HCT116 (cell line): ENCODE data around the gene PCBP3.

Experiments
- ATF3 ChIP-seq: IDR thresholded peaks from 2 replicates; pipeline ENCODE4 v1.6.1; 2012
- CBX3 ChIP-seq: IDR thresholded peaks from 2 replicates; pipeline ENCODE4 v1.6.1; 2012; ENCODE audit warnings: low read depth
- EZH2phosphoT487 ChIP-seq: fragments of 200-600 bp; IDR thresholded peaks from 2 replicates; pipeline ENCODE4 v1.6.1; 2018; ENCODE audit warnings: antibody characterized with exemption, borderline replicate concordance
- POLR2A ChIP-seq: IDR thresholded peaks from 2 replicates; pipeline ENCODE4 v1.7.0; 2011; ENCODE audit warnings: borderline replicate concordance; ENCODE audit not compliant: insufficient read depth, insufficient read length; ENCODE audit errors: extremely low read depth
- POLR2AphosphoS5 ChIP-seq: IDR thresholded peaks from 2 replicates; pipeline ENCODE4 v1.6.1; 2011; ENCODE audit warnings: mild to moderate bottlenecking, low read depth, low read length, moderate library complexity
- REST ChIP-seq: IDR thresholded peaks from 2 replicates; pipeline ENCODE4 v1.6.1; 2012; ENCODE audit warnings: low read depth
- SP1 ChIP-seq: IDR thresholded peaks from 2 replicates; pipeline ENCODE4 v1.6.1; 2012; ENCODE audit warnings: low read depth
- YY1 ChIP-seq: IDR thresholded peaks from 2 replicates; pipeline ENCODE4 v1.6.1; 2011; ENCODE audit warnings: low read length, low read depth, moderate library complexity, mild to moderate bottlenecking; ENCODE audit not compliant: insufficient replicate concordance; ENCODE audit errors: extremely low read depth
- ZBTB33 ChIP-seq: IDR thresholded peaks from 2 replicates; pipeline ENCODE4 v1.6.1; 2011; ENCODE audit warnings: mild to moderate bottlenecking, low read length, moderate library complexity; ENCODE audit not compliant: insufficient replicate concordance; ENCODE audit errors: extremely low read depth
- ZFX ChIP-seq: fragments of 450-650 bp; IDR thresholded peaks from 2 replicates; pipeline ENCODE4 v1.6.1; 2017
- ZNF274 ChIP-seq: fragments of 200-500 bp; sonication (Bioruptor generic); IDR thresholded peaks from 2 replicates; pipeline ENCODE4 v1.6.1; 2014; ENCODE audit warnings: mild to moderate bottlenecking, low read depth, low read length, inconsistent platforms
- TF ChIP-seq, protein P1 (sequence below), 3 experiments: fragments of 200-600 bp in 1 of 3; sonication (generic) in 1 of 3; IDR thresholded peaks in 2 of 3; conservative IDR thresholded peaks in 1 of 3; 2 replicates each; pipeline ENCODE4 v1.5.1; 2012 to 2017; ENCODE audit warnings: low read depth in 2 of 3, low read length in 2 of 3, antibody characterized with exemption in 1 of 3, borderline replicate concordance in 1 of 3, control low read depth in 1 of 3, mild to moderate bottlenecking in 1 of 3, mixed read lengths in 1 of 3, mixed run types in 1 of 3, moderate library complexity in 1 of 3; ENCODE audit not compliant: insufficient read depth in 1 of 3
- TF ChIP-seq, protein P2 (sequence below): IDR thresholded peaks from 2 replicates; pipeline ENCODE4 v1.6.1; 2012

GRCh38 chr21:45867671-45868081, 224.2 kb downstream of the PCBP3 start:
- no peak for TF ChIP-seq POLR2AphosphoS5
- no peak for TF ChIP-seq POLR2A
- TF ChIP-seq, protein P1, sequence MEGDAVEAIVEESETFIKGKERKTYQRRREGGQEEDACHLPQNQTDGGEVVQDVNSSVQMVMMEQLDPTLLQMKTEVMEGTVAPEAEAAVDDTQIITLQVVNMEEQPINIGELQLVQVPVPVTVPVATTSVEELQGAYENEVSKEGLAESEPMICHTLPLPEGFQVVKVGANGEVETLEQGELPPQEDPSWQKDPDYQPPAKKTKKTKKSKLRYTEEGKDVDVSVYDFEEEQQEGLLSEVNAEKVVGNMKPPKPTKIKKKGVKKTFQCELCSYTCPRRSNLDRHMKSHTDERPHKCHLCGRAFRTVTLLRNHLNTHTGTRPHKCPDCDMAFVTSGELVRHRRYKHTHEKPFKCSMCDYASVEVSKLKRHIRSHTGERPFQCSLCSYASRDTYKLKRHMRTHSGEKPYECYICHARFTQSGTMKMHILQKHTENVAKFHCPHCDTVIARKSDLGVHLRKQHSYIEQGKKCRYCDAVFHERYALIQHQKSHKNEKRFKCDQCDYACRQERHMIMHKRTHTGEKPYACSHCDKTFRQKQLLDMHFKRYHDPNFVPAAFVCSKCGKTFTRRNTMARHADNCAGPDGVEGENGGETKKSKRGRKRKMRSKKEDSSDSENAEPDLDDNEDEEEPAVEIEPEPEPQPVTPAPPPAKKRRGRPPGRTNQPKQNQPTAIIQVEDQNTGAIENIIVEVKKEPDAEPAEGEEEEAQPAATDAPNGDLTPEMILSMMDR (IDR thresholded peaks at IDR 0.05 in 2 of 3, conservative IDR thresholded peaks at IDR 0.05 in 1 of 3; ENCODE audit: borderline replicate concordance in 1 of 3, insufficient read depth in 1 of 3, low read depth in 2 of 3, low read length in 2 of 3), result no peak
- no peak for TF ChIP-seq EZH2phosphoT487
- TF ChIP-seq YY1, result no peak
- TF ChIP-seq CBX3, result no peak
- no peak for TF ChIP-seq SP1
- TF ChIP-seq ZFX, result no peak
- no peak for TF ChIP-seq ZBTB33
- TF ChIP-seq REST, result no peak
- no peak for TF ChIP-seq ZNF274
- no peak for TF ChIP-seq ATF3
- TF ChIP-seq, protein P2, sequence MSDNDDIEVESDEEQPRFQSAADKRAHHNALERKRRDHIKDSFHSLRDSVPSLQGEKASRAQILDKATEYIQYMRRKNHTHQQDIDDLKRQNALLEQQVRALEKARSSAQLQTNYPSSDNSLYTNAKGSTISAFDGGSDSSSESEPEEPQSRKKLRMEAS, result no peak
